ENCODE results near the gene SDF4.

- no peak for TF ChIP-seq CTCF (IDR thresholded peaks at IDR 0.05)
- TF ChIP-seq POLR2AphosphoS5 (IDR thresholded peaks at IDR 0.05) = no peak
- no peak for TF ChIP-seq POLR2A (IDR thresholded peaks at IDR 0.05)
- TF ChIP-seq EP300 (IDR thresholded peaks at IDR 0.05) = no peak
Measured at GRCh38 chr1:1181938-1182410, 49.8 kb downstream of the SDF4 start.

All from sigmoid colon (tissue), 4 donors.